Measurements from ENCODE around the gene CDK12. TPM values are rescaled to one million over a fixed set of nuclear protein-coding genes. Genes with fewer than 3 reads are reported as not detected.

The CDK12 gene
- total and polyA plus RNA-seq, 7 donors: 5.4 to 46.0 (median 24.3) TPM

- DNase-seq: no peak
- TF ChIP-seq EP300 (IDR thresholded peaks at IDR 0.05) (no peak), POLR2A (IDR thresholded peaks at IDR 0.05) (no peak), CTCF (IDR thresholded peaks at IDR 0.05) (no peak), POLR2AphosphoS5 (IDR thresholded peaks at IDR 0.05) (no peak)
Measured at GRCh38 chr17:39447561-39447960, 13.7 kb upstream of the CDK12 start.

GRCh38 chr17:39450051-39450450 lies 11.2 kb upstream of the CDK12 start:
- peak; percentile 47 for DNase-seq
- intact Hi-C loops (cut with DNase I): no loop called here
- Histone ChIP-seq H3K4me3 (peak overlapping the region in 3 of 4 donors; percentile 61 to 92 (median 83)), H3K27ac (peak overlapping the region in 2 of 4 donors; percentile 87 to 90), H3K9me3 (no peaks in the 10 kb centered on the region), H3K4me1 (peaks cover 0 to 19% (median 16%) of the 10 kb centered on the region in 4 donors), H3K36me3 (peaks cover 0 to 34% (median 6%) of the 10 kb centered on the region in 4 donors), H3K27me3 (no peaks in the 10 kb centered on the region)
- TF ChIP-seq CTCF (IDR thresholded peaks at IDR 0.05) (no peak), POLR2AphosphoS5 (IDR thresholded peaks at IDR 0.05) (no peak), EP300 (IDR thresholded peaks at IDR 0.05) (no peak), POLR2A (IDR thresholded peaks at IDR 0.05) (no peak)
- WGBS, 2 donors: 90% methylated on average over 13 of the region's 13 CpGs

More at GRCh38 chr17:39447561-39447960, 13.7 kb upstream of the CDK12 start:
- Histone ChIP-seq H3K27ac (no peak overlapping the region), H3K4me1 (peaks cover 0 to 19% (median 16%) of the 10 kb centered on the region in 4 donors), H3K27me3 (no peaks in the 10 kb centered on the region), H3K4me3 (no peak overlapping the region), H3K9me3 (no peaks in the 10 kb centered on the region), H3K36me3 (peaks cover 8 to 57% (median 18%) of the 10 kb centered on the region in 4 donors)
- WGBS, 2 donors: 91% methylated on average over 5 of the region's 5 CpGs
- intact Hi-C loops (cut with DNase I): no loop called here

GRCh38 chr17:39450847-39451581 lies 10.3 kb upstream of the CDK12 start, which contains the start of gene MED1:
TSS of gene MED1 (minus strand) at chr17:39451263. CDS start at chr17:39451062, 201 bp downstream.
- no peak for TF ChIP-seq CTCF (IDR thresholded peaks at IDR 0.05)
- peak; percentile 42 to 84 (median 74) for TF ChIP-seq POLR2AphosphoS5 (IDR thresholded peaks at IDR 0.05)
- TF ChIP-seq POLR2A (IDR thresholded peaks at IDR 0.05): peak; percentile 34 to 38
- no peak for TF ChIP-seq EP300 (IDR thresholded peaks at IDR 0.05)
- intact Hi-C loops (cut with DNase I): loop anchor here (1.0 kb wide), 1 partner anchor 10 kb away; the partner anchor contains the start of gene CDK12
- Histone ChIP-seq H3K27me3 (no peaks in the 10 kb centered on the region), H3K27ac (peak within 1 kb of the TSS; percentile 81 to 90 (median 84)), H3K4me1 (peaks cover 0 to 19% (median 16%) of the 10 kb centered on the region in 4 donors), H3K9me3 (no peaks in the 10 kb centered on the region), H3K36me3 (peaks cover 0 to 25% (median 4%) of the 10 kb centered on the region in 4 donors), H3K4me3 (peak within 1 kb of the TSS; percentile 61 to 92 (median 74))
- peak; percentile 97 for DNase-seq
- 1% methylated on average over 37 of the region's 37 CpGs for WGBS, 2 donors

GRCh38 chr17:39455919-39456318 lies 5.4 kb upstream of the CDK12 start:
- H3K36me3 ChIP-seq: no peaks in the 10 kb centered on the region
- H3K4me1 ChIP-seq: peaks cover 0 to 11% (median 9%) of the 10 kb centered on the region in 4 donors
- H3K27me3 ChIP-seq: no peaks in the 10 kb centered on the region
- DNase-seq: peak; percentile 52
- TF ChIP-seq POLR2AphosphoS5 (IDR thresholded peaks at IDR 0.05) (no peak), POLR2A (IDR thresholded peaks at IDR 0.05) (no peak), EP300 (IDR thresholded peaks at IDR 0.05) (no peak), CTCF (IDR thresholded peaks at IDR 0.05) (no peak)
- no peak overlapping the region for H3K27ac ChIP-seq
- intact Hi-C loops (cut with DNase I): no loop called here
- no peaks in the 10 kb centered on the region for H3K9me3 ChIP-seq
- 90 to 94% methylated on average over 4 of the region's 4 CpGs for WGBS, 2 donors
- H3K4me3 ChIP-seq: no peak overlapping the region
